ENCODE data around the gene PLAAT4. TPM values are rescaled to one million over a fixed set of nuclear protein-coding genes. Genes with fewer than 3 reads are reported as not detected.

The PLAAT4 gene
- total and polyA plus RNA-seq, 10 of the 15 experiments (the other 5 are each of a cell fraction or from before 2014, with no cell fraction given): 6.0 to 34.3 (median 12.4) TPM

DNA sequence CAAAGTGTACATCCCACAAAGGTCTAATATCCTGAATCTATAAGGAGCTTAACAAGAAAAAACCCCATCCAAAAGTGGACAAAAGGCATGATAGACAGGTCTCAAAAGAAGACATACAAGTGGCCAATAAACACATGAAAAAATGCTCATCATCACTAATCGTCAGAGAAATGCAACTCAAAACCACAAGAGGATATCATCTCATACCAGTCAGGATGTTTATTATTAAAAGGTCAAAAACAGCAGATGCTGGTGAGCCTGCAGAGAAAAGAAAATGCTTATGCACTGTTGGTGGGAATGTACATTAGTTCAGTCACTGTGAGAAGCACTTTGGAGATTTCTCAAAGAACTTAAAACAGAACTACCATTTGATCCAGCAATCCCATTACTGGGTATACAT, 18.1 kb upstream of the PLAAT4 start:
- no peak for DNase-seq (ENCODE audit: low read depth, low spot score)
- intact Hi-C loops (cut with micrococcal nuclease; ENCODE audit: unreplicated experiment): no loop called here
- H3K79me2 ChIP-seq (ENCODE audit: control insufficient read depth, insufficient read depth, low read length): no peaks in the 10 kb centered on the region
- in situ Hi-C loops (cut with MboI): no loop called here
- no peaks in the 10 kb centered on the region for H4K20me1 ChIP-seq (ENCODE audit: control insufficient read depth, insufficient read depth)
- 40% methylated on average over 1 of the region's 1 CpG for WGBS (ENCODE audit: insufficient coverage, insufficient replicate concordance, low lambda C conversion rate, missing lambda C conversion rate)
- BruUV-seq (replicated peaks): no TSS peak
- no peak overlapping the region for H3K4me2 ChIP-seq (ENCODE audit: control insufficient read depth, insufficient read depth)
- H3K36me3 ChIP-seq (ENCODE audit: control insufficient read depth in 2 of 2, insufficient read depth in 2 of 2, low read length in 1 of 2): no peaks in the 10 kb centered on the region
- ChIA-PET SMC1A (ENCODE audit: uncharacterized antibody, unreplicated experiment) (no interaction called here), RAD21 (ENCODE audit: unreplicated experiment) (no interaction called here), CTCF (interaction anchor here (1.7 kb wide), 1 partner anchor 39 kb away, joined by 3 read pairs; no protein-coding TSS in a partner anchor), POLR2A (interaction anchor here (0.7 kb wide), 2 partner anchors 10 to 111 kb away, joined by 3 read pairs; no protein-coding TSS in a partner anchor)
- H3K27ac ChIP-seq (ENCODE audit: control insufficient read depth, insufficient read depth): no peak overlapping the region
- H2AFZ ChIP-seq (ENCODE audit: control insufficient read depth, low read depth, low read length): no peak overlapping the region
- H3K4me3 ChIP-seq: no peak overlapping the region
- no peaks in the 10 kb centered on the region; the same call in 2 of the 3 replicates for H3K9me3 ChIP-seq (replicated peaks; ENCODE audit: control insufficient read depth, insufficient read depth, low read length)
- no peaks in the 10 kb centered on the region for H3K27me3 ChIP-seq (replicated peaks in 1 of 2; ENCODE audit: control insufficient read depth in 2 of 2, insufficient read depth in 2 of 2, low read length in 1 of 2)
- no peaks in the 10 kb centered on the region for H3K4me1 ChIP-seq (ENCODE audit: control insufficient read depth, insufficient read depth, low read length)
- TF ChIP-seq, protein P1, sequence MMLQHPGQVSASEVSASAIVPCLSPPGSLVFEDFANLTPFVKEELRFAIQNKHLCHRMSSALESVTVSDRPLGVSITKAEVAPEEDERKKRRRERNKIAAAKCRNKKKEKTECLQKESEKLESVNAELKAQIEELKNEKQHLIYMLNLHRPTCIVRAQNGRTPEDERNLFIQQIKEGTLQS (IDR thresholded peaks at IDR 0.05; ENCODE audit: borderline replicate concordance, extremely low read depth, low read depth, low read length): no peak
- TF ChIP-seq ATF7 (IDR thresholded peaks at IDR 0.05; ENCODE audit: low read depth): no peak
- TF ChIP-seq, protein P2, sequence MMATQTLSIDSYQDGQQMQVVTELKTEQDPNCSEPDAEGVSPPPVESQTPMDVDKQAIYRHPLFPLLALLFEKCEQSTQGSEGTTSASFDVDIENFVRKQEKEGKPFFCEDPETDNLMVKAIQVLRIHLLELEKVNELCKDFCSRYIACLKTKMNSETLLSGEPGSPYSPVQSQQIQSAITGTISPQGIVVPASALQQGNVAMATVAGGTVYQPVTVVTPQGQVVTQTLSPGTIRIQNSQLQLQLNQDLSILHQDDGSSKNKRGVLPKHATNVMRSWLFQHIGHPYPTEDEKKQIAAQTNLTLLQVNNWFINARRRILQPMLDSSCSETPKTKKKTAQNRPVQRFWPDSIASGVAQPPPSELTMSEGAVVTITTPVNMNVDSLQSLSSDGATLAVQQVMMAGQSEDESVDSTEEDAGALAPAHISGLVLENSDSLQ (IDR thresholded peaks at IDR 0.05): peak; percentile 33; the same call in 1 of the 2 replicates
- no peak for FAIRE-seq
- H3K9ac ChIP-seq (ENCODE audit: control insufficient read depth, insufficient read depth, low read length): no peak overlapping the region
- ATAC-seq: no peak

DNA sequence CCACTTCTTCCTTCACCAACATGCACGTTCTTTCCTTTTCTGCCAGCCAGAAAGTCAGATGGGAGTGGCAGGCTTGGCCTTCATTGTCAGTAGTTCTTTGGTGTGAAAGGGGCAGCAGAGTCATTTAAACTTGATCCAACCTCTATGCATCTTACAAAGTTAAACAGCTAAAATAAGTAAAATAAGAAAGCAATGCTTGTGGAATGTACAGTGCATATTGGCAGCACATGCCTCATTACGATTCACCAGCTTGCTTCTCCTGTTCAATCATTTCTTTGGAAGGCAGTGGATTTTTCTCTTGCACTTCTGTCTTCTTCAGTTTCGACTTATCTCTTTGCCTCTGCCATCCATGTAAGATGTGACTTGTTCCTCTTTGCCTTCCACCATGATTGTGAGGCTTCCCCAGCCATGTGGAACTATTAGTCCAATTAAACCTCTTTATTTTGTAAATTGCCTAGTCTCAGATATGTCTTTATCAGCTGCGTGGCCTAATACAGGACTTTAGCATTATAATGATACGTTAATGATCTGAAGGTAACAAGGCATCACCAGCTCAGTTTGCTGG, 15.9 kb upstream of the PLAAT4 start:
- BruUV-seq (replicated peaks): no TSS peak
- ChIA-PET RAD21 (ENCODE audit: unreplicated experiment) (interaction anchor here (0.8 kb wide), 1 partner anchor 81 kb away, joined by 3 read pairs; no protein-coding TSS in a partner anchor), POLR2A (no interaction called here), CTCF (interaction anchor here (0.7 to 1.2 kb wide), 3 partner anchors 41 to 115 kb away, joined by 3 to 5 read pairs (median 4); no protein-coding TSS in a partner anchor), SMC1A (ENCODE audit: uncharacterized antibody, unreplicated experiment) (interaction anchor here (0.7 to 0.9 kb wide), 2 partner anchors 42 to 217 kb away, joined by 3 read pairs; no protein-coding TSS in a partner anchor)
- no peaks in the 10 kb centered on the region for H3K79me2 ChIP-seq (ENCODE audit: control insufficient read depth, insufficient read depth, low read length)
- H3K27ac ChIP-seq (ENCODE audit: control insufficient read depth, insufficient read depth): no peak overlapping the region
- no peak overlapping the region for H3K4me2 ChIP-seq (ENCODE audit: control insufficient read depth, insufficient read depth)
- DNase-seq (ENCODE audit: low read depth, low spot score): no peak
- no peak for ATAC-seq
- intact Hi-C loops (cut with micrococcal nuclease; ENCODE audit: unreplicated experiment): no loop called here
- no peaks in the 10 kb centered on the region for H3K4me1 ChIP-seq (ENCODE audit: control insufficient read depth, insufficient read depth, low read length)
- in situ Hi-C loops (cut with MboI): no loop called here
- FAIRE-seq: no peak
- WGBS (ENCODE audit: insufficient coverage, insufficient replicate concordance, low lambda C conversion rate, missing lambda C conversion rate): 15% methylated on average over 5 of the region's 5 CpGs
- no peaks in the 10 kb centered on the region for H4K20me1 ChIP-seq (ENCODE audit: control insufficient read depth, insufficient read depth)
- H3K27me3 ChIP-seq (replicated peaks in 1 of 2; ENCODE audit: control insufficient read depth in 2 of 2, insufficient read depth in 2 of 2, low read length in 1 of 2): no peaks in the 10 kb centered on the region
- no peaks in the 10 kb centered on the region for H3K36me3 ChIP-seq (ENCODE audit: control insufficient read depth in 2 of 2, insufficient read depth in 2 of 2, low read length in 1 of 2)
- H2AFZ ChIP-seq (ENCODE audit: control insufficient read depth, low read depth, low read length): no peak overlapping the region
- H3K4me3 ChIP-seq: no peak overlapping the region
- no peak overlapping the region for H3K9ac ChIP-seq (ENCODE audit: control insufficient read depth, insufficient read depth, low read length)
- peaks cover 2% of the 10 kb centered on the region; the same call in 2 of the 3 replicates for H3K9me3 ChIP-seq (replicated peaks; ENCODE audit: control insufficient read depth, insufficient read depth, low read length)
- TF ChIP-seq, protein P3, sequence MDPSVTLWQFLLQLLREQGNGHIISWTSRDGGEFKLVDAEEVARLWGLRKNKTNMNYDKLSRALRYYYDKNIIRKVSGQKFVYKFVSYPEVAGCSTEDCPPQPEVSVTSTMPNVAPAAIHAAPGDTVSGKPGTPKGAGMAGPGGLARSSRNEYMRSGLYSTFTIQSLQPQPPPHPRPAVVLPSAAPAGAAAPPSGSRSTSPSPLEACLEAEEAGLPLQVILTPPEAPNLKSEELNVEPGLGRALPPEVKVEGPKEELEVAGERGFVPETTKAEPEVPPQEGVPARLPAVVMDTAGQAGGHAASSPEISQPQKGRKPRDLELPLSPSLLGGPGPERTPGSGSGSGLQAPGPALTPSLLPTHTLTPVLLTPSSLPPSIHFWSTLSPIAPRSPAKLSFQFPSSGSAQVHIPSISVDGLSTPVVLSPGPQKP (IDR thresholded peaks at IDR 0.05; ENCODE audit: low read depth, low read length): no peak
- TF ChIP-seq ZNF217 (IDR thresholded peaks at IDR 0.05): no peak
- TF ChIP-seq, protein P4, sequence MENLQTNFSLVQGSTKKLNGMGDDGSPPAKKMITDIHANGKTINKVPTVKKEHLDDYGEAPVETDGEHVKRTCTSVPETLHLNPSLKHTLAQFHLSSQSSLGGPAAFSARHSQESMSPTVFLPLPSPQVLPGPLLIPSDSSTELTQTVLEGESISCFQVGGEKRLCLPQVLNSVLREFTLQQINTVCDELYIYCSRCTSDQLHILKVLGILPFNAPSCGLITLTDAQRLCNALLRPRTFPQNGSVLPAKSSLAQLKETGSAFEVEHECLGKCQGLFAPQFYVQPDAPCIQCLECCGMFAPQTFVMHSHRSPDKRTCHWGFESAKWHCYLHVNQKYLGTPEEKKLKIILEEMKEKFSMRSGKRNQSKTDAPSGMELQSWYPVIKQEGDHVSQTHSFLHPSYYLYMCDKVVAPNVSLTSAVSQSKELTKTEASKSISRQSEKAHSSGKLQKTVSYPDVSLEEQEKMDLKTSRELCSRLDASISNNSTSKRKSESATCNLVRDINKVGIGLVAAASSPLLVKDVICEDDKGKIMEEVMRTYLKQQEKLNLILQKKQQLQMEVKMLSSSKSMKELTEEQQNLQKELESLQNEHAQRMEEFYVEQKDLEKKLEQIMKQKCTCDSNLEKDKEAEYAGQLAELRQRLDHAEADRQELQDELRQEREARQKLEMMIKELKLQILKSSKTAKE (IDR thresholded peaks at IDR 0.05; ENCODE audit: low read depth, poor library complexity, severe bottlenecking): no peak
- no peak for TF ChIP-seq ZNF384 (IDR thresholded peaks at IDR 0.05; ENCODE audit: borderline replicate concordance, low read depth, low read length)
- no peak for TF ChIP-seq KDM1A (IDR thresholded peaks at IDR 0.05; ENCODE audit: borderline replicate concordance)
- no peak for TF ChIP-seq ZNF24 (IDR thresholded peaks at IDR 0.05)
- TF ChIP-seq NR2F1 (conservative IDR thresholded peaks at IDR 0.05): no peak
- no peak for TF ChIP-seq TCF12 (IDR thresholded peaks at IDR 0.05; ENCODE audit: low read depth, low read length)
- no peak for TF ChIP-seq MEF2B (IDR thresholded peaks at IDR 0.05; ENCODE audit: partially characterized antibody, poor library complexity, severe bottlenecking)
